ENCODE measurements around the gene SLC38A2. TPM values are rescaled to one million over a fixed set of nuclear protein-coding genes. Genes with fewer than 3 reads are reported as not detected.

Gene SLC38A2
- total RNA-seq, 8 experiments from 2014 or later, result 67.2 to 381 (median 117) TPM

DNA sequence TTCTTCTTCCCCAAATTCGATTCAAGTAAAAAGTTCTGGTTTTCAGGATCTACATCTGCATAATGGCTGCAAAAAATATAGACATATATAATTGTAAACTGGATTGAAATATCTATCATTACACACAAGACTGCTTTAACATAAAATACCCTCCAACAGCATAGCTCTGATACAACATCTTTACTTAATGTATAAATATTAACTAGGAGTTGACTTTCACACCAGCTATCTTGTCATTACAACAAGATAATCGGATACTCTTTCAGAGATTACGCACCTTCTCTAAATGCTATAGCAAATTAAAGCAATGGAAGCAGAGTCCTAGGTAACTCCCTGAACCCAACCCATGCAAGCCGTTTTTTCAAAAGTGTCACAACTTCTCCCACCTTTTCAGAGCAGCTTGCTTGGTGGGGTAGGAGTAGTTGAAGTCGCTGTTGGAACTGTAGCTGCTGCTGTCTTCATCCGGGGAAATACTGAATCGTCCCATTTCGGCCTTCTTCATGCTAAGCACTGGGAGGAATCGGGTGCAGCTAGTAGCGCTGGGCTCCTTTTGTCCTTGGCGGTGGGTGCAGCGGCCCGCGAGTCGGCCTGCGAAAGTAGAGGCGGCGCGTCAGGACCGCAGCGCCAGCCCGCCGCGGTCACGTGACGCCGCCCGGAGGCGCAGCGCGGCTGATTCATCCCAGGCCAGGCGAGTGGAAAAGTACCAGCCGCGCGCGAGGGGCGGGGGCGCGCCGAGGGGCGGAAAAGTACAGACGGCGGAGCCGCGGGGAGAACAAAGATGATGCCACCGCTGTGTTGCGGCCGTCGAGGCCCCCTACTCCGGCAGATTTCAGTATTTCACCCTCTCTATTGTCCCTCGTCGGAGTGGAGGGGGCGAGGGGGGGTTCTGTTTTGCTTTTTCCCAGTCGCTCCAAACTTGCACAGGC is 1.5 kb downstream of the SLC38A2 start:
- WGBS, 10 experiments, result 0 to 26% (median 4%) methylated on average over 2 to 8 of the region's 54 CpGs; no CpG with 5 or more reads in 1 of the 10 experiments
- peak overlapping the region; percentile 76 to 91 (median 87) for H3K4me3 ChIP-seq
- H3K4me1 ChIP-seq (replicated peaks in 1 of 2), result peaks cover 14 to 19% of the 10 kb centered on the region in 2 donors
- H3K27ac ChIP-seq, result peak overlapping the region; percentile 93 to 95
- in situ Hi-C loops (cut with MboI; ENCODE audit: low pct_unique_long_range_greater_than_20kb in 2 of 9, low sequenced_read_pairs in 9 of 9, unreplicated experiment in 9 of 9), result loop anchor here in 2 of 9 experiments (25.0 kb wide), 1 partner anchor 109 kb away; the partner anchor contains the start of gene SLC38A1 (in 2 of the 2)
- peak; percentile 40 to 70 (median 59) for ATAC-seq (replicated peaks in 6 of 8)

DNA sequence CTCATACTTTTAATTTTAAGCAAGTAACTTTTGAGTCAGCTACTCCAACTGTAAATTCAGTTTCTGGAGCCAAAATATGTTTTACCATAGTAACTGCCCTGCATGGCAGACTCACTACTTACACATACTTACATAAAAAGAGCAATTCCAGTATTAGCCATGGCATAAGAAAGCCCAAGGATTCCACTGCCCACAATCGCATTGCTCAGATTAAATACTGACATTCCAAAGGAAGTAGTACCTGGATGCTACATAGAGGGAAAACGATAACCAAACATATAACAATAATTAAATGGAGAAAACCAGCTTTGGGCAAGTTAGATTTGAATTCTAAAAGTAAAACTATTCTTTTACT is 2.2 kb downstream of the SLC38A2 start:
- H3K4me1 ChIP-seq (replicated peaks in 1 of 2), result peaks cover 14 to 19% of the 10 kb centered on the region in 2 donors
- H3K4me3 ChIP-seq, result peak overlapping the region; percentile 76 to 91 (median 87)
- no peak for ATAC-seq (replicated peaks in 6 of 8)
- in situ Hi-C loops (cut with MboI; ENCODE audit: low pct_unique_long_range_greater_than_20kb in 2 of 9, low sequenced_read_pairs in 9 of 9, unreplicated experiment in 9 of 9), result loop anchor here in 2 of 9 experiments (25.0 kb wide), 1 partner anchor 108 kb away; the partner anchor contains the start of gene SLC38A1 (in 2 of the 2)
- WGBS, 10 experiments, result 0 to 71% (median 26%) methylated on average over 1 to 2 of the region's 2 CpGs; no CpG with 5 or more reads in 1 of the 10 experiments
- H3K27ac ChIP-seq, result no peak overlapping the region

DNA sequence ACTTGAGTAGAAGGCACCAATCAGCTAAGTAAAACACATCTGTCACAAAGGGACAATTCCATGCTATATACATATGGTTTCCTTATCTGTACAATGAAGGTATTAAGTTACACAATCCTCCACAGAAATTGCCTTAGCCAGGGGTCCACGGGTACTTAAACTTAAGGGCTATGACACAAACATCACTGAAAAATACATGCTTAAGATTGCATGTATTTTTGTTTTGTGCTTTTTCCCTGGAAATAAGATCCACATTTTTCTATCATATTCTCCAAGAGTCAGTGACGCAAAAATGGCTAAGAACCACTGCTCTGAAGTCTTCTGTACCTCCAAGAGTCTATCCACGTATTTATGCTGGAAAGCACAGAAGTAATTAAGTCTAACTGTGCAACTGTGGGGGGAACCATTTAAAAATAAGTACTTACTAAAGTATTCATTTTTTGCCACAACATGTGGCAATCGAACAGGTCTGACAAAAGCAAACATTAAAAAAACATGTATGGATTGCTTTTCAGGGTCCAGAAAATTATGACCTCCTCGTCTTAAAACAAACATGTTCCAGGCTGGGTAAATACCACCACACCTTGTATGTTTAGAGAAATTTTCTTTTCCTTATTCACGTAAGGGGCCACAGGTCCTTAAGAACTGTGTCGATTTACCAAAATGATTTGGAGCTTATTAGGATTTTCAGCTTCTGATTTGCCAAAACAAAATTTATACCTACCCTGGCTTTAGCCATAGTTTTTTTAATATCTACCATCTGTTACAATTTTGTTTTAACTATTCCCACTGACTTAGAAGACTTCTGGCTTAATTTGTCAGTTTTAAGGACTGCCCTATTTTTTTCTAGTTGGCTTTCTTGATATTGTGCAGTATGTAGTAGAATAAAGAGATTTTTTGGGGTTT is 2.8 kb downstream of the SLC38A2 start:
- in situ Hi-C loops (cut with MboI; ENCODE audit: low pct_unique_long_range_greater_than_20kb in 2 of 9, low sequenced_read_pairs in 9 of 9, unreplicated experiment in 9 of 9), result loop anchor here in 2 of 9 experiments (25.0 kb wide), 1 partner anchor 107 kb away; the partner anchor contains the start of gene SLC38A1 (in 2 of the 2)
- no peak overlapping the region for H3K27ac ChIP-seq
- ATAC-seq (replicated peaks in 6 of 8), result no peak

DNA sequence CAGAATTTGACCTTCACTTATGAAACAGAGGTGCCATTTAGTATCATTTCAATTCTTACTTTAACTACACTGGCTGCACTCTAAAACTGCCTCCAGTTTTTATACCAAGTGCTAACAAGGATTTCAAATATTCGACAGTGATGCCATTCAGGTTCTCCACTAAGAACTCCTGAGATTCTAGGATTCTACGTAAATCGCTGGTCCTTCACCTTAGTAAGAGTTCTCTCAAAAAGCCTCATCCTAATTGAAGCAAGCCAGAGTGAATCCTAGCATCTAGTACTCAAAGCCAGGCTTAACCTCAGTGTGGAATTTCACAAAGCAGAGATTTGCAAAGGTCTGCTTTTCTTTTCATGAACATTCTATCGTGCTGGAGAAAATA is 3.5 kb downstream of the SLC38A2 start:
- WGBS, 10 experiments, result 0 to 100% (median 71%) methylated on average over 1 to 4 of the region's 4 CpGs; no CpG with 5 or more reads in 1 of the 10 experiments
- no peak overlapping the region for H3K27ac ChIP-seq
- no peak for ATAC-seq (replicated peaks in 6 of 8)
- in situ Hi-C loops (cut with MboI; ENCODE audit: low pct_unique_long_range_greater_than_20kb in 2 of 9, low sequenced_read_pairs in 9 of 9, unreplicated experiment in 9 of 9), result loop anchor here in 2 of 9 experiments (25.0 kb wide), 1 partner anchor 107 kb away; the partner anchor contains the start of gene SLC38A1 (in 2 of the 2)
- peak overlapping the region in 1 of 5 donors; percentile 91 for H3K4me3 ChIP-seq
- H3K4me1 ChIP-seq (replicated peaks in 1 of 2), result peaks cover 14 to 18% of the 10 kb centered on the region in 2 donors

More for the DNA sequence above, 2.8 kb downstream of the SLC38A2 start:
- Histone ChIP-seq H3K4me1 (replicated peaks in 1 of 2) (peaks cover 14 to 19% of the 10 kb centered on the region in 2 donors), H3K4me3 (peak overlapping the region in 3 of 5 donors; percentile 76 to 91 (median 87))
- 10 to 96% (median 69%) methylated on average over 2 to 7 of the region's 7 CpGs for WGBS, 10 experiments

DNA sequence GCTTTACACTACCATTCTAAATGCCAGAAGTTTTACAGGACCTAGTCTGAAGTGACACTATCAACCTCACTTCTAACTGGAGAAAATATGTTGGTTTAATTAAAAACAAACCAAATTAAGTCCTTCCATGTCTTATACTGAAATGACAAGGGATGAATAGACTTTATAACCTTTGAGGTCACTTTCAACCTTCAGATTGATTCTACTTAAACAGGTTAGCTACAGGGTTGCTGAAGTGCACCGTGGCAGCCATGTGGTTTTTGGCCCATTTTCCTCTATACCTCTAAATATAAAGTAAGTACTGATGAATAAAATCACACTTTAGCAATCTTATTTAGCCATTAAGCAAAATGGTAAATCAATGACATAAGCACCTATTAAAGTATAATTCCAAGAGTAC is 3.9 kb downstream of the SLC38A2 start:
- WGBS, 10 experiments, result 14 to 100% (median 85%) methylated on average over 1 of the region's 1 CpG; no CpG with 5 or more reads in 2 of the 10 experiments
- in situ Hi-C loops (cut with MboI; ENCODE audit: low pct_unique_long_range_greater_than_20kb in 2 of 9, low sequenced_read_pairs in 9 of 9, unreplicated experiment in 9 of 9), result loop anchor here in 2 of 9 experiments (25.0 kb wide), 1 partner anchor 106 kb away; the partner anchor contains the start of gene SLC38A1 (in 2 of the 2)
- Histone ChIP-seq H3K4me3 (peak overlapping the region in 1 of 5 donors; percentile 91), H3K27ac (no peak overlapping the region), H3K4me1 (replicated peaks in 1 of 2) (peaks cover 10 to 16% of the 10 kb centered on the region in 2 donors)
- ATAC-seq (replicated peaks in 6 of 8), result no peak

DNA sequence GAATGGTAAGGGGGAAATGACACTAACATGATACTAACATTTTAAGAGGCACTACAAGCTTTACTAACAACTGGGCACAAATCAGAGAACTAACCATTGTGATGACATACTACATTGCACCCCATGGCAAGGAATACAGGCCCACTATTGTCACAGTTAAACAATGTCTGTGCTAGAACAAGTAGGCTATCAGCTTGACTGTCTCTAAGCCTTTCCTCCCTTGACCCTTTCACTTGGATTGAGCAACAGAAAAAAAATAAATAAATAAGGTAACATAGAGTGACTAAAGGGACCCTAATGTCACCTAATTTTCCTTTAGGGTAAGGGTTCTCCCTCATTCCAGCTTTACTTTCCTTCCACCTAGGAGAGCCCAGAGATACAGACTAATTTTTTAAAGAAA is 4.4 kb downstream of the SLC38A2 start:
- Histone ChIP-seq H3K4me3 (no peak overlapping the region), H3K4me1 (replicated peaks in 1 of 2) (peaks cover 9 to 16% of the 10 kb centered on the region in 2 donors), H3K27ac (no peak overlapping the region)

DNA sequence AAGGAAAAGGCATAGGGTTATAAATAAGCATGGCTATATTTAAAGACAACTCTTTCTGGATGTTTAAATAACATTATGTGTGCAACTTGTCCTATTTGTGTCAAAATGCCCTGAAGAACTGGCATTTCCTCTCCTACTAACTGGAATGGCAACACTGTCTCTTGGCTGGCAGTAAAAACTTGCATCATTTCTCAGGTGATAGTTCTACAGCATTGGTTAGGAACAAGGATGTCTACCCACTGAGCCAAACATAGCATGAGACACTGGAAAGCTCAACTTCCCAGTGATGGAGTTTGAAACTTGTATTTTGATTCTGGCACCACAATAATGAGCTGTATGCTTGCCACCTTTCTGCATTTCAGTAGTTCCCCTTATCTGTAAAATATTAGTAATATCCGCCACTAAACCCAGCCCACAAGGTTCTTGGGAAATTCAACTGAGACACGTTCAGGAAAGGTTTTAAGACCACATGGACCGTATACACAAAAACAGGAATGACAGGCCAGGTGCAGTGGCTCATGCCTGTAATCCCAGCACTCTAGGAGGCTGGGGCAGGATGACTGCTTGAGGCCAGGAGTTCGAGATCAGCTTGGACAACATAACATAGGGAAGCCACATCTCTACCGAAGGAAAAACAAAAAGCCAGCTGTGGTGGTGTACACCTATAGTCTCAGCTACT is 5.1 kb downstream of the SLC38A2 start:
- in situ Hi-C loops (cut with MboI; ENCODE audit: low pct_unique_long_range_greater_than_20kb in 2 of 9, low sequenced_read_pairs in 9 of 9, unreplicated experiment in 9 of 9), result loop anchor here in 2 of 9 experiments (25.0 kb wide), 1 partner anchor 105 kb away; the partner anchor contains the start of gene SLC38A1 (in 2 of the 2)
- ATAC-seq (replicated peaks in 6 of 8), result no peak
- WGBS, 10 experiments, result 38 to 96% (median 78%) methylated on average over 2 to 5 of the region's 5 CpGs; no CpG with 5 or more reads in 3 of the 10 experiments

More for the DNA sequence above, 4.4 kb downstream of the SLC38A2 start:
- in situ Hi-C loops (cut with MboI; ENCODE audit: low pct_unique_long_range_greater_than_20kb in 2 of 9, low sequenced_read_pairs in 9 of 9, unreplicated experiment in 9 of 9), result loop anchor here in 2 of 9 experiments (25.0 kb wide), 1 partner anchor 106 kb away; the partner anchor contains the start of gene SLC38A1 (in 2 of the 2)
- no peak for ATAC-seq (replicated peaks in 6 of 8)

DNA sequence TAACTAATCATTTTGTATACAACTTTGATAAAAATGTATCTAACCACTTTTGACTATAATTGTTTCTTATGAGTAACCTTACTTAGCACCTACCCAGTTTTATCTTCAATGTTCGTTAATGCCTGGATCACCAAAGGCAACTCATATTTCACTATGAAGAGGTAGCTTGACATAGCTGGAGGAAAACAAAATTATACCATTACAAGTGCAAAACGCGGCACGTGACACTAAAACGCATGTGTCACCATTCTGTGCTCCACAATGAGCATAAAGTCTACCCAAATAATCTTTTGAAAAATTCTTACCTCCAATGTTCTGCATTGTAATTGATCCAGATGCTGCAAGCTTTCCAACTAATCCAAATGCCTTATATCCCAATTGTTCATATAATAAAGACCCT is 5.8 kb downstream of the SLC38A2 start:
- Histone ChIP-seq H3K27ac (no peak overlapping the region), H3K4me1 (replicated peaks in 1 of 2) (peaks cover 9 to 16% of the 10 kb centered on the region in 2 donors), H3K4me3 (no peak overlapping the region)
- 33 to 100% (median 88%) methylated on average over 1 to 5 of the region's 5 CpGs for WGBS, 10 experiments
- ATAC-seq (replicated peaks in 6 of 8), result no peak
- in situ Hi-C loops (cut with MboI; ENCODE audit: low pct_unique_long_range_greater_than_20kb in 2 of 9, low sequenced_read_pairs in 9 of 9, unreplicated experiment in 9 of 9), result loop anchor here in 2 of 9 experiments (25.0 kb wide), 1 partner anchor 104 kb away; the partner anchor contains the start of gene SLC38A1 (in 2 of the 2)

More for the DNA sequence above, 5.1 kb downstream of the SLC38A2 start:
- Histone ChIP-seq H3K27ac (no peak overlapping the region), H3K4me3 (no peak overlapping the region), H3K4me1 (replicated peaks in 1 of 2) (peaks cover 9 to 16% of the 10 kb centered on the region in 2 donors)

DNA sequence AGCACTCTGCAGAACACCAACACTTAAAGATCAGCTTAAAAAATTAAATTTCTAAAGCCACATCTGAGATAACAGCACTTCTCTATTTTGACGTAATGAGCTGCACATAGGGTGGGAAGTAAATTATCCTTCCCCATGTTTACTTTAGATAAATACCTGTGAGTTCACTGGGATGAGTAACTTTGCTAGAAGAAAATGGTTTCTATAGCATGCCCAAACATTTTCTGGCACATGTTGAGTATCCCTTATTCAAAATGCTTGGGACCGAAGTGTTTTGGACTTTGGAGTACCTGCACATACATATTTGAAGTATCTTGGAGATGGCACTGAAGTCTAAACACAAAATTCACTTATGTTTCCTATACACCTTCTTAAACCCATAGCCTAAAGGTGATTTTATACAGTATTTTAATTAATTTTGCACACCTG is 6.6 kb downstream of the SLC38A2 start:
- no peak overlapping the region for H3K27ac ChIP-seq
- no peak for ATAC-seq (replicated peaks in 6 of 8)
- no peak overlapping the region for H3K4me3 ChIP-seq
- 36 to 100% (median 95%) methylated on average over 1 to 2 of the region's 2 CpGs; no CpG with 5 or more reads in 3 of the 10 experiments for WGBS, 10 experiments
- in situ Hi-C loops (cut with MboI; ENCODE audit: low pct_unique_long_range_greater_than_20kb in 2 of 9, low sequenced_read_pairs in 9 of 9, unreplicated experiment in 9 of 9), result loop anchor here in 2 of 9 experiments (25.0 kb wide), 1 partner anchor 104 kb away; the partner anchor contains the start of gene SLC38A1 (in 2 of the 2)
- H3K4me1 ChIP-seq (replicated peaks in 1 of 2), result peaks cover 9 to 16% of the 10 kb centered on the region in 2 donors

DNA sequence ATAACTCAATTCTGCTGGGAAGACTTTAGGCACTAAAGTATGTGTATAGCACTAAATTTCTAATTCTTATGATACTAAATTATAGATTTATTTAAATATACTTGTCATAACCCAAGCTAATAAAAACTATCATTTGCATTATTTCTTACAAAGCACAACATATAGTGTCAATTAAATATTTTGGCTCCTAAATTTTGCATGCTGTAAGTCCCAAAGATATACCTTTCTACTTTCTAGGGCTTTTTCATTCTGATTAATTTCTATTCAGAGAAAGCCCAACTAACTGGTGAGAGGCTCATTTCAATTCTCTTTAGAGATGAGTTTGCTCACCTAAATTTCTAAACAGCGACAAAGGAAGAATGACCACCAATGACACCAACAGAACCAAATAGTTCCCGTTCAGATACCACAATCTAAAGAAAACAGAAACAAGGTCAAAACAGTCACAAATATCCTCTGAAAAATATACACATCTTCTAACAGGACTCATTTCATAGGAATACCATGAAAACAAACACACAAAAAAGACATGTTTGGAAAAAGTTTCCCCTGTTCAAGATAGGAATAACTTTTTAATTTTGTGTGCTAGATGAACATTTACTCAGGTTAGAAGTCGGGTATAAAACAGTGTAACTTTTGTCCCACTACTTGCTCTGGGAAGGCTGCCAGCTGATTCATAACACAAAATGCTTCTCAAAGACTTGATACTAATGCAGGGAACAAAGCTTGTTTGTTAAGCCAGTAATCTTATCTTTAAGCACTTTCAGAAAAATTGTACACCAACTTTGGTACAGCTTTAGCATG is 7.6 kb downstream of the SLC38A2 start:
- H3K27ac ChIP-seq, result no peak overlapping the region
- H3K4me3 ChIP-seq, result no peak overlapping the region
- WGBS, 10 experiments, result 21 to 100% (median 61%) methylated on average over 1 to 3 of the region's 3 CpGs
- peaks cover 5 to 11% of the 10 kb centered on the region in 2 donors for H3K4me1 ChIP-seq (replicated peaks in 1 of 2)
- ATAC-seq (replicated peaks in 6 of 8), result no peak
- in situ Hi-C loops (cut with MboI; ENCODE audit: low pct_unique_long_range_greater_than_20kb in 2 of 9, low sequenced_read_pairs in 9 of 9, unreplicated experiment in 9 of 9), result loop anchor here in 2 of 9 experiments (25.0 kb wide), 1 partner anchor 103 kb away; the partner anchor contains the start of gene SLC38A1 (in 2 of the 2)

DNA sequence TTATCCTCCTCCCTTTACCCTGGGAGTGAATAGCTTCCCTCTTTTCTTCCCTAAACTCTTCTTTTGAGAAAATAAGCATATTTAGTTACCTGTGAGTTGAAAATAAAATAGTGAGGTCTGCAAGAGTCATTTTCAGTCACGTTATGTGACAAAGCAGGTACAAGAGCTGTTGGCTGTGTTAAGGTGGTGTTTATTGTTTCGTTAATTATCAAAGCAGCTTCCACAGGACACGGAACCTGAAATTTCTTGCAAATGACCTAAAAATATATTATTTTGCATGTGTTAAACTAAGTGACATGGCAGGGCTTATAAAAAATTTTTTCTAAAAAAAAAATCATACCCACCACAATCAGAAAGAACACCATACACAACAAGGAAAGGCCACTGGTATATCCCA is 8.3 kb downstream of the SLC38A2 start:
- ATAC-seq (replicated peaks in 6 of 8), result no peak
- in situ Hi-C loops (cut with MboI; ENCODE audit: low pct_unique_long_range_greater_than_20kb in 2 of 9, low sequenced_read_pairs in 9 of 9, unreplicated experiment in 9 of 9), result loop anchor here in 2 of 9 experiments (25.0 kb wide), 1 partner anchor 102 kb away; the partner anchor contains the start of gene SLC38A1 (in 2 of the 2)

More for the DNA sequence above, 8.3 kb downstream of the SLC38A2 start:
- Histone ChIP-seq H3K4me1 (replicated peaks in 1 of 2) (peaks cover 0 to 4% of the 10 kb centered on the region in 2 donors), H3K4me3 (no peak overlapping the region), H3K27ac (no peak overlapping the region)
- WGBS, 10 experiments, result 43 to 100% (median 93%) methylated on average over 1 to 3 of the region's 3 CpGs
